8988T (cell line): ENCODE data around the gene RASIP1.
"Not testable (repeated sequence)": the region's sequence is repeated elsewhere in the genome, so short reads cannot be mapped to it uniquely, and the experiment has no call there.

Experiments used
- DNase-seq: peaks from one replicate; pipeline ENCODE4 v3.0.0; 2011

Gene RASIP1

DNA sequence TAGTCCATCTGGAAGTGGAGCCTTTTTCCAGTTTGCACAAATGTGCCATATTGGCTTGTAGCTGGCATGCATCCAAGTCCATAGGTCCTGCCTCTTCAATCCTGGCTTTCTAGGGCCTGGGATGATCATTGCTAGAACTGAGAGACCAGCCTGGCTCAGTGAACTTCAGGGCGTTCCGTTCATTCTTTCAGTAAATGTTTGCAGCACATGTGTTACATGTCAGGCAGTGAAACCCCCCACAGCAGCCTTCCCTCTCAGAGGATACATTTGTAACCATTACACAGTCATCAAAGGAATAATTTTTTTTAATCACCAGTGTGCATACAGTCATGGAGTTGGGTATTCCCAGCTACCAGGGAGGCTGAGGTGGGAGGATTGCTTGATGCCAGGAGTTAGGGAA lies 35.0 kb downstream of the RASIP1 start:
- no peak for DNase-seq

DNA sequence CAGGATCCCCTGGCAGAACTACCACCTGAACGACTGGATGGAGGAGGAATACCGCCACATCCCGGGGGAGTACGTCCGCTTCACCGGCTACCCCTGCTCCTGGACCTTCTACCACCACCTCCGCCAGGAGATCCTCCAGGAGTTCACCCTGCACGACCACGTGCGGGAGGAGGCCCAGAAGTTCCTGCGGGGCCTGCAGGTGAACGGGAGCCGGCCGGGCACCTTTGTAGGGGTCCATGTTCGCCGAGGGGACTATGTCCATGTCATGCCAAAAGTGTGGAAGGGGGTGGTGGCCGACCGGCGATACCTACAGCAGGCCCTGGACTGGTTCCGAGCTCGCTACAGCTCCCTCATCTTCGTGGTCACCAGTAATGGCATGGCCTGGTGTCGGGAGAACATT lies 37.1 kb downstream of the RASIP1 start:
- no peak for DNase-seq

DNA sequence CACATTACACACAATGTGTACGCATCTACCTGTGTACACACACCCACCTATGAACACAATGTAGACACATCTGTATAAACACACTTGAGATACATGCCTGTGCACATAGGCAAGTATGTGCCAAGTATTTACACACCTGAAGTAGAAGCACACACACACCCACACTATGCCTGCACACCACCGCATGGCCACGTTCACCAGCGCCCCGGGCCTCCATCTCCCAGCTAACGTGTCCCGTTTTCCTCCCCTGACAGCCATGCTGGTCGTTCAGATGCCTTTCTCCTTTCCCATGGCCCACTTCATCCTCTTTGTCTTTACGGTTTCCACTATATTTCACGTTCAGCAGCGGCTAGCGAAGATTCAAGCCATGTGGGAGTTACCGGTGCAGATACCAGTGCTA lies 37.7 kb downstream of the RASIP1 start:
- no peak for DNase-seq

DNA sequence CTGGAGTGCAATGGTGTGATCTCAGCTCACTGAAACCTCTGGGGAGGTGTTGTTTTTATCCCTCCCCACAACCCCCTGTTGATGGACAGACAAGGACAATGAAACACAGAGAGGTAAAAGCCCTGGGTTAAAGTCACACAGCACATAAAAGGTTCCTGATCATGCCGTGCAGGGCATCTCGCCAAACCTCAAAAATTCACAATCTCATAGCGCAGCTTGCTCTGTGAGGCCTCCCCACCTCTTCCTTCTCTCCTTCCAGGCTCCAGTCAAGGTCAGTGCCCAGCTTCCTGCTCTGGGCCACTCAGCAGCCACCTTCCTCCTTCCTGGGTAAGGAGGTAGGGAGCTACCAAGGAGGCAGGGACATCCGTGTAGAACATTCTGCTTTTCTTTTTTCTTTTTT lies 42.4 kb downstream of the RASIP1 start:
- DNase-seq = no peak

DNA sequence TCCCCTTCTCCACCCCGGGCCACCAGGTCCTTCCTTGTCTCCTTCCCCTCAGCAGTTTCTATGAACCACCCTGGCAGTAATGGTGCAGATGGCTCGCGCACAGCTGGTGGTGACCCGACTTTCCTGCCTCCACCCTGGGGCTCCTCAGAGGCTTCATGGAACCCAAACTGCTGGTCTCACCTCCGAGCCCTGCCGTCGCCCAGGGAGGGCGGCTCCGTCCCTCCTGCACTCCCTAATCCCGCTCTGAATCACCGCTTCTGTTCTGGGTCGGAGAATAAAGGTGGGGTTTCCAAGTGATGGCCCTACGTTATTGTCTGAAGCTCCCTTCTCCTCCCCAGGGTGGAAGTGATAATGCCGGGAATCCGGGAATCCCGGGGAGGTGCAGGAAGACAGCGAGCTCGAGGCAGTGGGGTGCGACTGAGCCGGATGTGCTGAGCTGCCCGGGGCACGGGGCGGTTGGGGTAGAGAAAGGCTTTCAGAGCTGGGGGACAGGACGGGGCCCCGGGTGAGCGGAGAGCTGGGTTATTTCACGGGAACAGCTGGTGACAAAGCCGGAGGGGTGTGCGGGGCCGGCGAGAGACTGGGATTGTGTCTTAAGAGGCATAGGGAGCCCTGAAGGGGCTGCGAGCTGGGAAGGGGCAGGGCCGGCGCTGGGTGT lies 43.9 kb downstream of the RASIP1 start:
- no peak for DNase-seq

DNA sequence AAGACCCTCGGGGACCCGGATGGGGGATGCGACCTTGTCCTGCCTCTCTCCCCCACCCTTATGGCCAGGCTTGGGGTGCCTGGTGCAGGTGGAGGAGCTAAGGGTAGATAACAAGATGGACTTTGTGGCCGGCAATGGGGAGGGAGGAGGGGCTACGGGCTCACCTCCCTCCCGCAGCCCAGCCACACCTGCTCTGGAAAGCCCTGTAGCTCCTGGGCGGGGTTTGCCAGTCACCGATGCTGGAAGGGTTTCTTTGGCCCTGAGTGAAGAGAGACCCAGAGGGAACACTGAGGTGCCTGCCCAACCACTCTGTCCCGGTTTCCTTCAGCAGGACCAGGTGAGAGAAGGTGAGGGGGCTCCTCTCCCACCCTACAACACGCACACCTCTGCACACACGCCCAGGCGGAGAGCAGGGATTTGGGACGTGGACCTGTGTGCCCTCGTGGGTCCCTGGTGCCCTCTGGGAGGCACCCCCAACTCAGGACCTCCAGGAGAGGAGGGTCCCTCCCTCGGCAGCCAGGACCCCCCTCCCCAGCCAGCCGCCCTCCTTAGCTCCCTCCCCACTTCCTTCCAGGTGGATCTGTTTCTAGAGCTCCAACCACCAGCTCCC lies 44.6 kb downstream of the RASIP1 start, which contains the start of gene FUT2:
FUT2 (plus strand) TSS at position 229 of the 610 bp plus-strand sequence. CDS start 6,986 bp downstream, outside the sequence.
- DNase-seq = no peak

DNA sequence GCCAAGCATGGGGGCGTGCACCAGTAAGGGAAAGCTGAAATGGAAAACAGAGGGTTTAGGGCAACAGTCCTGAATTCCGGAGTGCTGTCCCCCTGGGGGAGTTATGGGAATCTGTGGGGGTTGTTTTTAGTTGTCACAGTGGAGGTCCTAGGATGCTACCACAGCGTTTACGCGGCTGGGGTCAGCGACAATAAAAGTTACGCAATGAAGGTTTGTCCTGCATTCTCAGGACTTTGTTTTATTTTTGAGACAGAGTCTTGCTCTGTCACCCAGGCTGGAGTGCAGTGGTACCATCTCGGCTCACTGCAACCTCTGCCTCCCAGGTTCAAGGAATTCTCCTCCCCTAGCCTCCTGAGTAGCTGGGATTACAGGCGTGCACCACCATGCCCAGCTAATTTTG lies 46.8 kb downstream of the RASIP1 start:
- not testable (repeated sequence) for DNase-seq

DNA sequence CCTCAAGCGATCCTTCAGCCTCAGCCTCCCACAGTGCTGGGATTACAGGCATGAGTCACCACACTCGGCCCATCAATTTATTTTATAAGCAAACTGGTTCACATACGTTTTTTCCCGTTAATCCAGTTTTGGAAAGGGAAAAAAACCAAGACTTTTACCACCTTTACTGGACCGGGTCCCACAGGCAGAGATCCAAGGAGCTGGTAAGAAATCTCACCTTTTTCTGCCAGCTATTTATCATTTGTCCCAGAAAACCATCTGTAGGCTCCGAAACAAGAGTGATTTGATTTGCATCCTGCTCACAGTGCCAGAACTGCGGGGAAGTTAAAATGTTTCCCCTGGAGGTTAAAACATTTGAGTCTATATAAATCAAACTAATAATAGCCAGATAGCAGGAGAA lies 51.0 kb downstream of the RASIP1 start:
- DNase-seq = no peak

DNA sequence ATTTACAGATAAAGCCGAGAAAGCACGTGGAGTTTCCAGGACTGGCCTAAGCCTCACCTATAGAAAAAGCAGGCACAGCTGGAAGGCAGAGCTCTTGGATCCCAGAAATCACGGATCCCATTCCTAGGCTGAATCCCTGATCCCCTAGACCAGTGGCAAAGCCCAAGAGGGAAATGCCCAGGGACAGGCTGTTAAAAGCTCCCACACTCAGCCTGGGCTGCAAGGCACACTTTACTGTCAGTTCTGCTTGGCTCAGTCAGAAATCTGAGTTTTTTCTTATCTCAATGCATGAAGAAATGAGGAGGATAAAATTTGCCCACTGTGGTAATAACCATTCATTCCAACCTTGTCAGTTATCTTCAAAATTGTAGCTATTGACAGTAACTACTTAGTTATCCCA lies 52.6 kb downstream of the RASIP1 start:
- DNase-seq = no peak

DNA sequence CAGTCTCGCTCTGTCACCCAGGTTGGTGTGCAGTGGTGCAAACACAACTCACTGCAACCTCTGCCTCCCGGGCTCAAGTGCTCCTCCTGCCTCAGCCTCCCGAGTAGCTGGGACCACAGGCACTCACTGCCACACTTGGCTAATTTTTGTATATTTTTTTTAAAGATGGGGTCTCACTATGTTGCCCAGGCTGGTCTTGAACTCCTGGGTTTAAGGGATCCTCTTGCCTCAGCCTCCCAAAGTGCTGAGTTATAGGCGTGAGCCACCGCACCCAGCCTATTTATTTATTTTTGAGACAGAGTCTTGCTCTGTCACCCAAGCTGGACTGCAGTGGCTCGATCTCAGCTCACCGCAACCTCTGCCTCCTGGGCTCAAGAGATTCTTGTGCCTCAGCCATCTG lies 53.8 kb downstream of the RASIP1 start:
- not testable (repeated sequence) for DNase-seq

DNA sequence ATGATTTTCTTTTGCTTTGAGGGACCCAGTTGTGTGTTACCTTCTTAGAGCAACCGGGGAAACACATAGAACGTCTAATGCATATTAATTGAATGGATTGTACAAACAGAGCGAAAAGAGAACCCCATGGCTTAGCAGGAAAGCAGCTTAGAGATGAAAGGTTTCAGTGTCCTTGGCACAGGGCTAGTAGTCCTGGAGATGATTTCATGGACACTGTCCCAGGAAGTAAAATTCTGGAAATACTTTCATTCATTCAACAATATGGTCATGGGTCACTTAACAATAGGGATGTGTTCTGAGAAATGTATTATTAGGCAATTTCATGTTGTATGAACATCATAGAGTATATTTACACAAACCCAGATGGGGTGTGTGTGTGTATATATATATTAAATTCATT lies 54.3 kb downstream of the RASIP1 start:
- DNase-seq = no peak

DNA sequence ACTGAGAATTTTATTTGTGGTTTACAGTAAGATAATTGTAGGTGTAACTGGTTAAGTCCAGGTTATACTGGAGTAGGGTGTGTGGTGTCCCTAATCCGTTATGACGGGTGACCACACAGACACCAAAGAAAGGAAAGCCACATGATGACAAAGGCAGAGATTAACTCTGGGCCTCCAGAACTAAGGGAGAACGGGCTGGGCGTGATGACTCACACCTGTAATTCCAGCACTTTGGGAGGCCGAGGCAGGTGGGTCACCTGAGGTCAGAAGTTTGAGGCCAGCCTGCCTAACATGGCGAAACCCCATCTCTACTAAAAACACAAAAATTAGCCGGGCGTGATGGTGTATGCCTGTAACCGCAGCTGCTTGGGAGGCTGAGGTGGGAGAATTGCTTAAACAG lies 54.8 kb downstream of the RASIP1 start:
- no peak for DNase-seq

DNA sequence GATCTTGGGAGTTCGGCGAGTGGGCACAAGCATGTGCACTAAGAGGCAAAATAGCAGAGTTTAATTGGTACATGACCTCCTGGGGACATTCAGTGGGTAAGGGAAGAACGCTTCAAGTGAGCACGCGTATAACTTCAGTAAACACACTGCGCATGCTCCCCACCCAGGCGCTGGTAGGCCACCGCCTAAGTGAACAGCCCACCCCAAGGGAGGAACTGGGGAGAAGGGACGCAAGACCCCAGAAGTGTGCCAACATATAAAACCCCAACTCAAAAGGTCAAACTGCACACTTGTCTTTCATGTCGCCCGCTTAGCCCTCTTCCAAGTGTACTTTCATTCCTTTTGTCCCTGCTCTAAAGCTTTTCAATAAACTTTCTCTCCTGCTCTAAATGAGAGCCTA lies 57.1 kb downstream of the RASIP1 start:
- DNase-seq = no peak

DNA sequence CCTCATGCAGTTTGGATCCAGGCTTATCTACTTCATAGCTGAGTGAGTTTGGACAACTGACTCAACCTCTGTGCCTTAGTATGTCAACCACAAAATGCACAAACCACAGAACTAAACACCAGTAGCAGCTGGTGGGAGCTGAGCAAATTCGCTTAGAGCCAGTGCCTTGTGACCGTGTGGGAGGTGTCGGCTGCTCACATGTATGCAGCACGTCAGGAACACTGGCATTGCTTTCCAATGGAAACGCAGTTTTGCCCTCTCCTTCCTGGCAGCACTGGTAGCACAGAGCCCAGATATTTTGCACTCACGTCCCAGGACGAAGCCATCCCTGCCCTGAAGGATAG lies 59.3 kb downstream of the RASIP1 start:
- no peak for DNase-seq

DNA sequence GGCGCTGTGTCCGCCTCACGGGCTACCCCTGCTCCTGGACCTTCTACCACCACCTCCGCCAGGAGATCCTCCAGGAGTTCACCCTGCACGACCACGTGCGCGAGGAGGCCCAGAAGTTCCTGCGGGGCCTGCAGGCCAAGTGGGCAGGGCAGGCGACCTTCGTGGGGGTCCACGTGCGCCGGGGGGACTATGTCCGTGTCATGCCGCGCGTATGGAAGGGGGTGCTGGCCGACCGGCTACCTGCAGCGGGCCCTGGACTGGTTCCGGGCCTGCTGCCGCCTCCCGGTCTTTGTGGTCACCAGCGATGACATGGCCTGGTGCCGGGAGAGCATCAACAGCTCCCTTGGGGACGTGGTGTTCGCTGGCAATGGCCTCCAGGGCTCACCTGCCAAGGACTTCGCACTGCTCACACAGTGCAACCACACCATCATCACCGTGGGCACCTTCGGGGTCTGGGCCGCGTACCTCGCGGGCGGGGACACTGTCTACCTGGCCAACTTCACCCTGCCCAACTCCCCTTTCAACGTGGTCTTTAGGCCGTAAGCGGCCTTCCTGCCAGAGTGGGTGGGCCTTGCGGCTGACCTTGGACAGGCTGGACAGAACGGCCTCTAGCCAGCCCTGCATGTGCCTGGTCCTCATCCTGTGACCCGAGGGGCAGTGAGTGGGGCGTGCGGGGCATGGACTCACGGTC lies 59.8 kb downstream of the RASIP1 start:
- DNase-seq = no peak

DNA sequence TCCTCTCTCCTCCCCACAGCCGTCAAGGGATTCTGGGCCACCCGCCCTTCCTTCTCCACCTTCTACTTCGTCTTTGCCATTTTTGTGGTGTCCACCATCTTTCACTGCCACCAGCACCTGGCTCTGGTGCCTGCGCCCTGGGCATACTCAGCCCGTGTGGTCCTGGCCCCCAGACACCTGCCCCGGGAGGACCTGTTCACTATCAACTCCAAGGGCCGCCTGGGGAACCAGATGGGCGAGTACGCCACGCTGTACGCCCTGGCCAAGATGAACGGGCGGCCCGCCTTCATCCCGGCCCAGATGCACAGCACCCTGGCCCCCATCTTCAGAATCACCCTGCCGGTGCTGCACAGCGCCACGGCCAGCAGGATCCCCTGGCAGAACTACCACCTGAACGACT lies 60.4 kb downstream of the RASIP1 start:
- DNase-seq = not testable (repeated sequence)

DNA sequence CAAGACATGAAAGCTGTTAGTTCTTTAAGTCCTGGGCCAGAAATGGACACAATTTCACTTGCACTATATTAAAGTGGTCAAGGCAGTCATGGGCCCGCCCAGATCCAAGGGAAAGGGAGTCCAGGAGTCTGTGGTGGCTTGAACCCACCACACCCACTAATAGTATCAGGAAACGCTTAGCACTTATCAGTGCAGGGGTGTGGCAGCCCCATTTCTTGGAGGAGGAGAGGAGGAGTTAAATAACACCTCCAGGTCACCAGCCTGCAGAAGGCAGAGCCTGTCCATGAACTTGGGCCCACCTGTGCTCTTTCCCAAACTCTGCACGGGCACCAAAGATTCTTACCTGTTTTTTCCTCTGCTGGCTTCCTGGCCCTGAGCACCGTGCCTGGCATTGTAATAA lies 62.2 kb downstream of the RASIP1 start:
- DNase-seq = no peak

DNA sequence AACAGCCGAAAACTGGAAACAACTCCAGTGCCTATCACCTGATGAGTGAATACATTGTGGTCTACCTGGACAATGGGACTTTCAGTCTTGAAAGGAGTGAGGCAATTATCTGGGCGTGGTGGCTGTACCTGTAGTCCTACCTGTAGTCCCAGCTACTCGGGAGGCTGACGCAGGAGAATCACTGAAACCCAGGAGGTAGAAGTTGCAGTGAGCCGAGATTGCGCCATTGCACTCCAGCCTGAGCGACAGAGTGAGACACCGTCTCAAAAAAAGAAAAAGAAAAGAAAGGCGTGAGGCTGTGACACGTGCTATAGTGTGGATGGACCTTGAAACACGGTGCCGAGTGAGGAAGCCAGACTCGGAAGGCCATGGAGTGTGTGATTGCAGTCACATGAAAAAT lies 63.5 kb downstream of the RASIP1 start:
- DNase-seq = no peak

DNA sequence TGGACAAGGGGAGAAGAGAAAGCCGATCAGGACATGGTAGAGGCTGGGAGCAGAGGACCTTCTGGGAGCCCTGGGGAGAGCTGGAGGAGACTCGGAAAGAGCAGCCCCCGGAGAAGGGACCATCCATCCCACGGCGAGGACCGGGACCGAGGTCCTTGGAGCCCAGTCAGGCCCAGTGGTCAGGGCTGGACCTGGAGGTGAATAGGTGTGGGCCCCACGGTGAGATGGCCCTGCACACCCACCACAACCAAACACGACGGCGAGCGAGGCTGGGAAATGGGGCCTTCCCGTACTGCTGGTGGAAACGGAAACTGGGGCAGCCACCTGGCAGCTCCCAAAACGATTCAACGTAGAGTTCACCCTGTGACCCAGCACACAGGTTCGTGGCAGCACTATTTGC lies 63.9 kb downstream of the RASIP1 start:
- DNase-seq = no peak

DNA sequence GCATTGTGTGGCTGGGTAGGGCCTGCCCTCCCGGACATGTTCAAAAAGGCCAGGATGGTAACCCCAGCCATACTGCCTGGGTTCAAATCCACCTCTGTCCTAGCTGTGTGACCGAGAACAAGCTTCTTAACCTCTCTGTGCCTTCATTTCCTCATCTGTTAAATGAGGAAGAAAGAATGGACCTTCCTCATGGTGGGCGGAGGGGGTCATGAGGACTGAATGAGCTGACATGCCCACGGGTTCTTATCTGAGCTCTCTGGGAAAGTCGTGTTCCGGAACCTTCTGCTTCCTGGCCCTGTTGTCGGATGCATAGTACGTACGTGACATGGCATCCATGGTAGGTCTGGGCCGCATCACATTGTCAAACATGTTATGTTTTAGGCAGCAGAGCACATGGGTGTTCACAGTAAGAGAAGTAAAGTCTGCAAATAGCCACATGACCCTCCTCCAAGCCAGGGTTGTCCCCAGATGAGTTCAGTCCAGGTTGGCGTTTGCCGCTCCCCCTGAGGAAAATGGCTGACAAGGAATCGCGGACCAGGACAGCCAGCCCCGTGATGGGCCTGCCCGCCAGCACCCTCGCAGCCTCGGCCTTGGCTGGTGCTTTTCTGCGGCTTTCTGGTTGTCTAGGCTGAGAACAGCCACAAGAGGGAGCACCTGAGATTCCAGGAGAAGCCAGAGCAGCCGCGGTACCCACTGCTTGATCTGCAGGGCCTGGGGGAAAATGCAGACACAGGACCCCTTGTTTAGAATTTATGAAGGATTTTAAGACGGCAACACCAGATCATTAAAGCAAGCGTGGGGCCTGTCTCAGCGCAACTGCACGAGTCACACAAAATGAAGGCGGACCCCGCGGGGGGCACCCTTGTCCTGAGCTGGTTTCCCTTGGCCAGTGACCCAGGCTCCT lies 65.2 kb downstream of the RASIP1 start:
- peak; percentile 96 for DNase-seq

DNA sequence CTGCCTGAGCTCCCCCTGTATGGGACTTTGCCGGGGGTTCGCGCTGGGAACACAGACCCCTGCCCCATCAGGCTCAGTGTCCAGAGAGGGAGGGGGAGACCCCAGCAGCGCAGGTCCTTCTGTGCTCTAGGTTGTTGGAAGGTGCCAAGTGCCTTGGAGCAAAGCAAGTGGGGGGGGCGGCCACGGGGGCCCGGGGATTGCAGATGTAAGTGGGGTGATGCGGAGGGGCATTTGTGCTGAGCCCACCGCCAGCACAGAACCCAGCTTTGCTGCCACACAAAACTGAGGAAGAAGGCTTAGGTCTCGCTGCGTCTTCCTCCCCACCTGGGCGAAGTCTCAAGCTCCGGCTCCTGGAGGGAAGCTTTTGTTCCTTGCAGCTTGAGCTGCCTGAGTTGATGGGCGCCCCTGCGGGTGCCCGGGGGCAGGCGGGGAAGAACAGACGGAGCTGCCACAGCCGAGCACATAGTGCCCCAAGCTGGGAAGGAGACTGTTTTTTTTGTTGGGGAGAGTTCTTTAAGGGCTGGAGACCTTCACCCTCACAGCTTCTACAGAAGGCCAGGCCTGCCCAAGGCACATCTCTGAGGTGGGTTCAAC lies 66.1 kb downstream of the RASIP1 start:
- DNase-seq = no peak

DNA sequence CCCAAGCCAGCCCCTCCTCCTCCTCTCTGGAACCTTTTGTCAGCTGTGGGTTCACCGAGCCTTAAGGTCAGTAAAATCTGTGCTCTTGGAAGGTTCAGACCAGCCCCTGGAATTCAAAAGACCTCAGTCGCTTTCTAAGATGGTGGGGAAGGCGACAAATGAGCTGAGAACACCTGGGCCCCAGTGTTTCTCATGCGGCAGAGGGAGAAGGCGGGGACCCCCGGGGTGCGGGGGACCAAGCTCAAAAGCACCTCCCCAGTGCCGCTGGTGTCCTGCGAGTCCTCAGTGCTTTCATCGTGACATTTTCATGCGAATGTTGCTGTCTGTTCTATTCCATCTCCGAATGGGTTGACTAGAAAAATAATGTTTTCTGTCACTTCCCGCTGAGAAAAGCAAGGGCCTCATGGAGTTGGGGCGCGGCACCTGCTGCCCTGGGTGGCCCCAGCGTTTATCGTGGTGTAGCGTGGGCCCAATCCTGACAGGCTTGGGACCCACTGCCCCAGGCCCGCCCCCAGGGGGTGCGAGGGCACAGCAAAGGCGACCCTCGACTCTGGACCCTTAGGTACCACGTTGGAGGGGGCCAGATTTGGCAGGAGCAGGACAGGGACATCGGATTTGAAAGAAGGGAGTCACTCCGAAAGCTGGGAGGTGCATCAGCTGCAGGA lies 66.8 kb downstream of the RASIP1 start:
- no peak for DNase-seq

DNA sequence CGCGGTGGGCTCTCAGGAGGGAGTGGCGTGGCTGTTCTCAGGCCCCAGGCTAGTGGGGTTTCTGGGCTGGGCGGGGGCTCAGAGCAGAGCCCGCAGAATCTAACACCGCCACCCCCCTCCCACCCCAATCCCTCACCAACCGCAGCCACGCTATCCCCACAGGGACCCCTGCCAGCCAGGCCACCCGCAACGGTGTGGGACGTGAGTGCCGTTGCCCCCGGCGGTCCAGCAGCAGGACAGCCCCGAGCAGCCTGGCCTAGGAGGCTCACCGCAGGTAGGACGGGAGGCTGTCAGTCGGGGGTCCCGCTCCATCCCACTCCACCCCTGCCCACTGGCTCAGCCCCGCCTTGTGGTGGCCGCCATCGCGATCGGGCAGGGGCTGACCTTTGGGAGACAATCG lies 67.4 kb downstream of the RASIP1 start, which contains the start of gene NTN5:
NTN5 (minus strand) TSS at position 24 of the 400 bp plus-strand sequence. CDS start 2,031 bp downstream, outside the sequence.
- DNase-seq = no peak
